Stimulated activated CD4-positive, alpha-beta T cell treated with anti-CD3 and anti-CD28 coated beads, Interleukin-12 subunit alpha, Interleukin-12 subunit beta, amount 100 ng/mL, for 48 hours (primary cell): ENCODE data around the gene KCNA10.

ENCODE experiments used
- DNase-seq, 3 donors: peaks; one replicate each; pipeline ENCODE4 v3.0.0-alpha.2; 2020; ENCODE audit warnings: low read depth in 2 of 3, low spot score in 1 of 3

KCNA10 gene

GRCh38 chr1:110501488-110502132, 17.4 kb downstream of the KCNA10 start:
- no peak for DNase-seq

DNA sequence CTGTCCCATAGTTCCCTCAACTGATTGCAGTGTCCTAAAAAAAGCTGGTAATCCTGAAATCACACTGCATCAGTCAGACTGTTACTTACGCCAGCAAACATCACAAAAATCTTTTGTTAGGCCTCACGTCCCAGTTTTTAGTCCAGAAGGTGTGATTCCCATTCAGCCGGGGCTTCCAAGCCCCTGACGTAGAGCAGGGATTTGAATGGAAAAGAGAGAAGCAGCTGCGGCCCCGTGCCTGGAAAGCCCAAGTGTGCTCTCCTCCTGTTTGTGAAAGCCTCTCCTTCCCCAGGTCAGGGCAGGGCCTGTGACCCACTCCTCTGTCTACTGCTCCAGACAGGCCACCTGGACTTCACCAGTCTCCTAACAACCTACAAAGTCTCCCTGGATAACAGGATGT, 20.7 kb downstream of the KCNA10 start:
- no peak for DNase-seq

GRCh38 chr1:110495926-110496600, 22.9 kb downstream of the KCNA10 start:
- DNase-seq: peak; percentile 63 to 89 (median 76)

DNA sequence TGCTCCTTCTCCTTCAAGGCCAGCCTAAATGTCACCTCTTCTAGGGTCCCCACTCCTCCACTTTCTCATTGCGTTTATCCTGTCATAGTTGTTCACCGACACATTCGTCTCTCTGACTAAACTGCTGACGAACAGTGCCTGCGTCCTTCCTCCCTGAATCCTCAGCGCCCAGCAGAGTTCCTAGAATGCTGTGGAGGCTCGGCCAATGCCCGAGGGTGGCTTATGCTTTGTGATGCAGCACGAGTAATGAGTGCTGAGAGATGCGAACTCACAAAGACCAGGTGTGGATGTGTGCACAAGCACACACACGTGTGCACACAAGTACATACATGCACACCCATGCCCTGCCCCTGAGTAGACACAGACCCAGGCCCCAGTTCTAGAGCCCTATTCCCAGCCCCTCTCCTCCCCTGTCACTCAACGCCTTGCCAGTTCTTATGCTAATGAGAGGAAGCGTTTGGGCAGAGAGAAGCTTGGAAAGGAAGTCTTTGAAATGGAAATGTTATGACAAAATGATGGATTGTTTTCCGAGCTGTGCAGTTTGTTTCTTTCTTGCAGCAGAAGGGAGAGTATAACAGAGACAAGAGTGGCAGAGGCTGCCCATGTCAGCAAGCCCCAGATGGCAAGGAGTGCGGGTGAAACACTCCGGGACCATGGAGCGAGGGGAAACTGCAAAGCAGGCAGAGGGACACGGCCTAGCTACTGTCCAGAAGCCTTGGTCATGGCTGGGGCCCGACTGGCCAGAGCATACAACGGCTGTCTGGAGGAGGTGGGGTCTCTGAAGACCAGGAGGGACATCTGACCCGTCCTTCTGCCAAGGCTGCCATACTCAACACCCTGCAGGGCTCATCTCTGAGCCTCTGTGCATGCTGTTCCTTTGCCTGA, 24.2 kb downstream of the KCNA10 start:
- no peak for DNase-seq

GRCh38 chr1:110494036-110494435, 24.9 kb downstream of the KCNA10 start:
- no peak for DNase-seq

GRCh38 chr1:110493059-110493699, 25.8 kb downstream of the KCNA10 start:
- no peak for DNase-seq

DNA sequence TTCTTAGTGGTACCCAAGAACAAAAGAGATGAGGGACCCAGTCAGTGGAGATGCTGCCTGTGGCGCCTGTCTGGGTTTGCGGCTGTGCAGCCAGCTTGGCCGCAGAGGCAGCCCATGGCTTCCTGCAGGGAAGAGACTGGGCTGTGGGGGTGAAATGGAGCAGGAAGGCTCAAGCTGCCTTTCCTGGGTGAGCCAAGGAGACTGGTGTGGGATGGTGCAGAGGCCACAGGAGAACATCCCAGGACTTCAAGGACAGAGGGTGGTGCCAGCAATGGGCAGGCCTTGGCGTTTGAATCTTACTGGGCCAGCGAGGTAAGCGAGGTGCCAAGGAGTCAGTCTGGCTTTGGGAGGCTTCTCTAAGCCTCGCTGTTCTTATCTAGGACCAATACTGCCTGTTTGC, 26.4 kb downstream of the KCNA10 start:
- DNase-seq: no peak

DNA sequence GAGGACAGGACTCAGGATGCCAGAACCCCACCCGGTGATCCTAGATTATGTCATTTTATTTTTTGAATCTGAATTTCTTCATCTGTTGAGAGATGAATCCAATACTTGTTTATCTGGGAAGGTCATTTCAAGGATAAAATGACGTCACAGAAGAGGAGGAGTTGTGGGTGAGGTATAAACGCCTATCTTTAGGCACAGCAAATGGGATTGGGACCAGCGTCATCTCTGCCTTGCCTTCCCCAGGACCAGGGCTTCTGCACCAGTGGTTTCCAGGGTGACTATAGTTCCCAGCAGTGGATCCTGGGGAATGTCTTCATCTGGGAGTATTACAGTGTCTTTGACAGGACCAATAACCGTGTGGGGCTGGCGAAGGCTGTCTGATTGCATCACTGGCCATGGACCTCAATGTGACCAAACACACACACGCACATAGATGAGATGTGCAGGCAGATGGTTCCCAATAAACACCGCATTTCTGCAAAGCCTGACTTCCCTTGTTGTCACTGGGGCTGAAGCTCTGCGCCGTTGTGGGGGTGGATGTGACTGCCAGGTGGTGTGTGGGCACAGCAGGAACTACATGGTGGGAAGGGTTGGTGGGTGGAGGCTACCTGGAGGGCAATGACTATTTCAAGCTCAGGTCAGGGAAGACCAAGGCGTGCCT, 28.1 kb downstream of the KCNA10 start:
- DNase-seq: no peak

GRCh38 chr1:110489973-110490542, 28.9 kb downstream of the KCNA10 start:
- DNase-seq: no peak

- no peak for DNase-seq
Observed at GRCh38 chr1:110489406-110489805, 29.6 kb downstream of the KCNA10 start.

DNA sequence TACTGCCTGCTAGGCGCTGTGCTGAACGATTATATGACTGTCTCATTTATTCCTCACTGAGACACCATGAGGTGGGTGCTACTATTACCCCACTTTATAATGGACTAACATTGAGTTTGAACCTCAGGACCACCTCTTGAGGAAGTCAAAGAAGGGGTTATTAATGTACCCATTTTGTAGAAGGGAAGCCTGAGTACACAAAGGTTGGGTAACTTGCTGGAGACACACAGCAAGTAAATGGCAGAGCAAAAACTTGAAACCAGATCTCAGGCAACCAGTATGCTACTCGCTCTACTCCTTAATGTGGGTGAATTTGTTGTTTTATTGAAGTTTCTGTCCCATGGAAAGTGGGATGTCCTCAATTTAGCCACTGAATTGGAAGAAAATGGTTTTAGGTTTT, 30.1 kb downstream of the KCNA10 start:
- no peak for DNase-seq

DNA sequence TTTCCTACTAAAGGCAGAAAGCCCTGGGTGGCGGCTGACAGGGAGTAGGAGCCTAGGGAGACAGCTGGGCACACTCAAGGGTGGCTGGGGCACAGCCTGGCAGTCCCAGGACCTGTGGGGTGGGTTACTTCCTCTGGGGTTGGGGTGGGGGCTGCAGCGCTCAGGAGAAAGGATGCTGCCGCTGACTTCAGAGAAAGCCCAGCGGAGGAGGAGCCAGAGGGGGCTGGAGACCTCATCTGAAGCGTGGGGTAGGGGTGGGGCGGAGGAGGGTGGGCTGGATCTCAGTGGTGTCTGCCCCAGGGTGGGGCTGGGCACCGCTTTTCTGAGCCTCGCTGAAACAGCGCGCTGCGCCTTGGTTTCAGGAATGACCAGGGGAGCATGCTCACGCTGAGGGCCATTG, 30.8 kb downstream of the KCNA10 start:
- DNase-seq: no peak

DNA sequence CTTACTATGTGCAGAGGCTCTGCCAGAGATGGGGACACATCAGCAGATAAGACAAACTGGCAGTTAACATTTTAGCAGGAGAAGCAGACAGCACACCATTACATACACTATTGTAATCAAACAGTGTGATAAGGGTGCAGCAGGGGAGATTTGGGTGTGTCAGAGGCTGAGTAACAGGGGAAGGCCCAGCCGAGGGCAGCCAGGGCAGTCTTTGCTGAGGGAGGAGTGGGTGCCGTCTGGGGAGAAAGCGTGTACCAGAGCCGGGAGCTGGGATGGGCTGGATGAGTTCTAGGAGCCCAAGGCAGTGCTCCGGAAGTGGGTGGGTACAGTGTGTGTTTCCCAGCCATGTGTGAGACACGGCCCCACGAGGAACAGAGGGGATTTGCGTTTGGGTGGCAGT, 31.2 kb downstream of the KCNA10 start:
- no peak for DNase-seq

GRCh38 chr1:110485725-110486124, 33.2 kb downstream of the KCNA10 start:
- no peak for DNase-seq

- DNase-seq: no peak
Observed at GRCh38 chr1:110484801-110485200, 34.2 kb downstream of the KCNA10 start.

DNA sequence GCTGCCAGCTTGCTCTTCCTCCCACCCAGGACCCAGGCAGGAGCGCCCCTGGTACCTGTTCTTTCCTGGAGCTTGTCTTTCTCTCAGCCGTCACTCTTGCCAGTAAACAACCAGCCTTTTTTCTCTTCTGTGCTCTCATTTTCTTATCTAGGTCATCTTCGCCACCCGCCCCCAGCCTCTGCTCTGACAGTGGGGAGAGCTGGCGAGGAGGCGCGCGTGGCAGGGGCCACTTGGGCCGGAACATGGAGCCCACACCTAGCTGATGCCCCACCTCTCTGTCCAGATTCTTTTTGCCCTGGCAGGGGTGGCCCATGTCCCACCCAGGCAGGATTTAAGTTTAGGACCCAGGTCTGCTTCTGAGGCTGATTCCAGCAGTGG, 35.7 kb downstream of the KCNA10 start:
- DNase-seq: no peak

DNA sequence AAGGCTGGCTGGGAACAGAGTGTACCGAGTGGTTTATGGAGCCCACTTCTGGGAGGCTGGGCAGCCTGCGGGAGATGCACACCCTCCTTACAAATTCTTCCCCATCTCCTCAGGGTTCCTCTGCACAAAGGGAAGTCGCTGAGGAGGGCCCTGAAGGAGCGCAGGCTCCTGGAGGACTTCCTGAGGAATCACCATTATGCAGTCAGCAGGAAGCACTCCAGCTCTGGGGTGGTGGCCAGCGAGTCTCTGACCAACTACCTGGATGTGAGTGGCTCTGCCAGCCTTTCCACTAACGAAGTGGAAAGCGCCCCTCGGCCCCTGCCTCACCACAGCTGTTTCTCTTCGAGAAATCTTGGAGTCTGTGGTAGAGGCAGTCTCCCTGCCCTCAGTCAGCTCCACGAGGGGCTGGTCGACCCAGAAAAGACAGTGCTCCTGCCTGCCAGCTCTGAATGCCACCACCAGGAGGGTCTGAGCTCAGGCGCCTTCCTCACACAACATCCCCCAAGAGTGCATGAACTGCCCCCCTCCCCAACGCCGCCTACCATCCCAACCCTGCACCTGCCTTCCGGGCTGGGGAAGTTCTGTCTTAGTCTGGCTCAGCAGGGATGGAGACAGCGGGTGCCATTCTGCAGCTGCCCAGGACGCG, 36.2 kb downstream of the KCNA10 start:
- DNase-seq: no peak

GRCh38 chr1:110481968-110482623, 36.9 kb downstream of the KCNA10 start:
- DNase-seq: no peak

- DNase-seq: no peak
Observed at GRCh38 chr1:110480356-110481096, 38.4 kb downstream of the KCNA10 start.
